H1 (cell line): ENCODE data around the gene TMEM203.

Experiments
- CTCF ChIP-seq, 3 experiments: IDR thresholded peaks; 1 replicate in 2 of 3; 2 replicates in 1 of 3; pipeline versions ENCODE4 v1.5.1 to v1.6.1; 2011; ENCODE audit warnings: low read length in 3 of 3, mild to moderate bottlenecking in 3 of 3, inconsistent platforms in 2 of 3, low read depth in 1 of 3, moderate library complexity in 1 of 3; ENCODE audit not compliant: insufficient read depth in 1 of 3; ENCODE audit errors: control extremely low read depth in 1 of 3
- MAX ChIP-seq: IDR thresholded peaks from 2 replicates; pipeline ENCODE4 v1.6.1; 2012; ENCODE audit warnings: inconsistent platforms
- POLR2AphosphoS5 ChIP-seq: IDR thresholded peaks from 2 replicates; pipeline ENCODE4 v1.6.1; 2011; ENCODE audit warnings: low read depth, low read length
- POU5F1 ChIP-seq: IDR thresholded peaks from 2 replicates; pipeline ENCODE4 v1.6.1; 2011; ENCODE audit warnings: low read depth, mild to moderate bottlenecking, low read length, moderate library complexity
- SUZ12 ChIP-seq: fragments of 200-600 bp; sonication (generic); IDR thresholded peaks from 2 replicates; pipeline ENCODE4 v1.6.1; 2012; ENCODE audit warnings: mild to moderate bottlenecking, inconsistent platforms, low read length, moderate library complexity, mixed read lengths
- TAF1 ChIP-seq: IDR thresholded peaks from 2 replicates; pipeline ENCODE4 v1.6.1; 2011; ENCODE audit warnings: mild to moderate bottlenecking, low read depth, low read length
- TBP ChIP-seq: IDR thresholded peaks from 2 replicates; pipeline ENCODE4 v1.6.1; 2011; ENCODE audit warnings: low read depth, low read length, improper control_type of control experiment
- YY1 ChIP-seq: IDR thresholded peaks from 2 replicates; pipeline ENCODE4 v1.6.1; 2011; ENCODE audit warnings: low read depth, mild to moderate bottlenecking, low read length
- ZNF274 ChIP-seq: IDR thresholded peaks from 2 replicates; pipeline ENCODE4 v1.7.0; 2012; ENCODE audit warnings: low read length, borderline replicate concordance; ENCODE audit errors: extremely low read depth

- TF ChIP-seq CTCF (IDR thresholded peaks at IDR 0.05; ENCODE audit: control extremely low read depth in 1 of 3, insufficient read depth in 1 of 3, low read depth in 1 of 3, low read length in 3 of 3) (no peak), SUZ12 (no peak), ZNF274 (no peak), POLR2AphosphoS5 (no peak), TAF1 (no peak), MAX (no peak), POU5F1 (no peak), TBP (no peak), YY1 (no peak)
These were observed 11.1 kb downstream of the TMEM203 start for GRCh38 chr9:137194388-137194787.
